ENCODE results near the gene ZDHHC20. TPM values are rescaled to one million over a fixed set of nuclear protein-coding genes. Genes with fewer than 3 reads are reported as not detected.

The ZDHHC20 gene
- polyA plus RNA-seq, 1 of the 3 experiments (the other 2 are of a cell fraction), result 8.7 TPM

DNA sequence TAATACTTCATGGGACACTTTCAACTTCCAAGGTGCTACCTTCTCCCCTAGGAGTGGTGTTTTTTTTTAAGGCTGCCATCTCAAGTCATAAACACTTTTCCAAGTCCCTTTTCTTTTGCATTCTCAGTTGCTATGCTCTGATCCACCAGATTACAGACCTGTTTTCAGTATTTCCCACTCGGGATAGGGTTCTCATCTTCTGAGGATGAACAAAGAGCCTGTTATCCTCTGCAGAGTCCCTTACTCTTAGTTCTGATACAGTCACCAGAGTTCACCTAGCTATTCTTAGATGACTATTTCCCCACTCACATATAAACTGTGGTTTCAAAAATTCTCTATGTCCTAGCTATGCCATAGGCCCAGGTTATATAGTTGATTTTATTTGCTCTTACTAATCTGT lies 15.9 kb downstream of the ZDHHC20 start:
- Histone ChIP-seq H3K27me3 (ENCODE audit: insufficient read depth) (no peaks in the 10 kb centered on the region), H3K9ac (no peak overlapping the region), H3K9me2 (no peaks in the 10 kb centered on the region), H3F3A (replicated peaks; ENCODE audit: insufficient read depth) (no peaks in the 10 kb centered on the region), H2AFZ (ENCODE audit: low read depth) (no peak overlapping the region), H3K4me3 (ENCODE audit: low read depth in 2 of 2, low read length in 1 of 2) (no peak overlapping the region), H3K9me3 (no peaks in the 10 kb centered on the region), H3K4me1 (ENCODE audit: control insufficient read depth in 1 of 2, insufficient read depth in 2 of 2, low read depth in 1 of 2, low read length in 1 of 2) (no peaks in the 10 kb centered on the region), H3K27ac (ENCODE audit: low read depth in 2 of 2, low read length in 1 of 2) (no peak overlapping the region), H4K20me1 (ENCODE audit: insufficient read depth) (peaks cover 3% of the 10 kb centered on the region; the same call in 1 of the 2 replicates), H3K79me2 (ENCODE audit: insufficient read depth) (peaks cover 75% of the 10 kb centered on the region), H3K4me2 (no peak overlapping the region), H3K36me3 (replicated peaks in 1 of 2; ENCODE audit: control insufficient read depth in 1 of 2, insufficient read depth in 2 of 2, low read length in 1 of 2) (no peaks in the 10 kb centered on the region)
- POLR2A ChIA-PET, result no interaction called here
- WGBS (ENCODE audit: low lambda C conversion rate), result 100% methylated on average over 1 of the region's 1 CpG
- DNase-seq, result no peak
- CTCF ChIA-PET, result interaction anchor here (0.5 kb wide), 1 partner anchor 606 kb away, joined by 3 read pairs; no protein-coding TSS in a partner anchor
- TF ChIP-seq EP300 (IDR thresholded peaks at IDR 0.05; ENCODE audit: borderline replicate concordance in 1 of 2, low read depth in 1 of 2, low read length in 1 of 2), result no peak
- TF ChIP-seq JUND (IDR thresholded peaks at IDR 0.05), result no peak
- TF ChIP-seq, protein P1, sequence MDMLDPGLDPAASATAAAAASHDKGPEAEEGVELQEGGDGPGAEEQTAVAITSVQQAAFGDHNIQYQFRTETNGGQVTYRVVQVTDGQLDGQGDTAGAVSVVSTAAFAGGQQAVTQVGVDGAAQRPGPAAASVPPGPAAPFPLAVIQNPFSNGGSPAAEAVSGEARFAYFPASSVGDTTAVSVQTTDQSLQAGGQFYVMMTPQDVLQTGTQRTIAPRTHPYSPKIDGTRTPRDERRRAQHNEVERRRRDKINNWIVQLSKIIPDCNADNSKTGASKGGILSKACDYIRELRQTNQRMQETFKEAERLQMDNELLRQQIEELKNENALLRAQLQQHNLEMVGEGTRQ (IDR thresholded peaks at IDR 0.05; ENCODE audit: borderline replicate concordance, low read depth, low read length), result no peak

DNA sequence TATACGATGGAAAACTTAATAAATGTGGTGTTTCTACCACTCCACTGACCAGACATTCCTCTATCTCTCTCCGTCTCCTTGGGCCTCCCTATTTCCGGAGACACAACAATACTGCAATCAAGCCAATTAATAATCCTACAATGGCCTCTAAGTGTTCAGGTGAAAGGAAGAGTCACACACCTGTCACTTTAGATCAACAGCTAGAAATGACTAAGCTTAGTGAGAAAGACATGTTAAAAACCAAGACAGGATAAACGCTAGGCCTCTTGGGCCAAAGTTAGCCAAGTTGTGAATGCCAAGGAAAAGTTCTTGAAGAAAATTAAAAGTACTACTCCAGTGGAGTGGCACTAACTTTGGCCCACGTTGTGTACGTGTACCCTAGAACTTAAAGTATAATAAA lies 22.5 kb downstream of the ZDHHC20 start:
- Histone ChIP-seq H3K4me1 (ENCODE audit: control insufficient read depth in 1 of 2, insufficient read depth in 2 of 2, low read depth in 1 of 2, low read length in 1 of 2) (no peaks in the 10 kb centered on the region), H3K79me2 (ENCODE audit: insufficient read depth) (peaks cover 77% of the 10 kb centered on the region), H4K20me1 (ENCODE audit: insufficient read depth) (no peaks in the 10 kb centered on the region), H3K9ac (no peak overlapping the region), H3F3A (replicated peaks; ENCODE audit: insufficient read depth) (no peaks in the 10 kb centered on the region), H3K4me2 (no peak overlapping the region), H3K36me3 (replicated peaks in 1 of 2; ENCODE audit: control insufficient read depth in 1 of 2, insufficient read depth in 2 of 2, low read length in 1 of 2) (no peaks in the 10 kb centered on the region), H3K4me3 (ENCODE audit: low read depth in 2 of 2, low read length in 1 of 2) (no peak overlapping the region), H3K27ac (ENCODE audit: low read depth in 2 of 2, low read length in 1 of 2) (no peak overlapping the region), H2AFZ (ENCODE audit: low read depth) (no peak overlapping the region), H3K9me3 (no peaks in the 10 kb centered on the region), H3K9me2 (no peaks in the 10 kb centered on the region), H3K27me3 (ENCODE audit: insufficient read depth) (no peaks in the 10 kb centered on the region)
- WGBS (ENCODE audit: low lambda C conversion rate), result 92% methylated on average over 6 of the region's 6 CpGs
- no peak for DNase-seq
- TF ChIP-seq, protein P1 (IDR thresholded peaks at IDR 0.05; ENCODE audit: borderline replicate concordance, low read depth, low read length), result no peak
- TF ChIP-seq NRF1 (IDR thresholded peaks at IDR 0.05; ENCODE audit: low read depth, low read length) (no peak), POLR2AphosphoS5 (IDR thresholded peaks at IDR 0.05; ENCODE audit: low read depth, low read length) (no peak), SIN3A (IDR thresholded peaks at IDR 0.05; ENCODE audit: borderline replicate concordance, low read depth, low read length) (no peak), FOXM1 (IDR thresholded peaks at IDR 0.05; ENCODE audit: low read depth) (no peak), MXI1 (IDR thresholded peaks at IDR 0.05; ENCODE audit: low read depth, low read length) (no peak), TAF1 (IDR thresholded peaks at IDR 0.05; ENCODE audit: borderline replicate concordance, low read depth, low read length) (no peak), YY1 (IDR thresholded peaks at IDR 0.05; ENCODE audit: low read depth) (no peak), GATA2 (CRISPR knock-in tag; IDR thresholded peaks at IDR 0.05) (no peak), MEF2A (IDR thresholded peaks at IDR 0.05; ENCODE audit: borderline replicate concordance, low read depth) (no peak), GABPA (IDR thresholded peaks at IDR 0.05; ENCODE audit: low read depth) (no peak), RXRA (IDR thresholded peaks at IDR 0.05; ENCODE audit: borderline replicate concordance, low read depth) (no peak), EP300 (IDR thresholded peaks at IDR 0.05; ENCODE audit: borderline replicate concordance in 1 of 2, low read depth in 1 of 2, low read length in 1 of 2) (no peak), SMC3 (IDR thresholded peaks at IDR 0.05; ENCODE audit: low read depth, low read length) (no peak)
- TF ChIP-seq, protein P2, sequence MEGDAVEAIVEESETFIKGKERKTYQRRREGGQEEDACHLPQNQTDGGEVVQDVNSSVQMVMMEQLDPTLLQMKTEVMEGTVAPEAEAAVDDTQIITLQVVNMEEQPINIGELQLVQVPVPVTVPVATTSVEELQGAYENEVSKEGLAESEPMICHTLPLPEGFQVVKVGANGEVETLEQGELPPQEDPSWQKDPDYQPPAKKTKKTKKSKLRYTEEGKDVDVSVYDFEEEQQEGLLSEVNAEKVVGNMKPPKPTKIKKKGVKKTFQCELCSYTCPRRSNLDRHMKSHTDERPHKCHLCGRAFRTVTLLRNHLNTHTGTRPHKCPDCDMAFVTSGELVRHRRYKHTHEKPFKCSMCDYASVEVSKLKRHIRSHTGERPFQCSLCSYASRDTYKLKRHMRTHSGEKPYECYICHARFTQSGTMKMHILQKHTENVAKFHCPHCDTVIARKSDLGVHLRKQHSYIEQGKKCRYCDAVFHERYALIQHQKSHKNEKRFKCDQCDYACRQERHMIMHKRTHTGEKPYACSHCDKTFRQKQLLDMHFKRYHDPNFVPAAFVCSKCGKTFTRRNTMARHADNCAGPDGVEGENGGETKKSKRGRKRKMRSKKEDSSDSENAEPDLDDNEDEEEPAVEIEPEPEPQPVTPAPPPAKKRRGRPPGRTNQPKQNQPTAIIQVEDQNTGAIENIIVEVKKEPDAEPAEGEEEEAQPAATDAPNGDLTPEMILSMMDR (IDR thresholded peaks at IDR 0.05), result no peak
- POLR2A ChIA-PET, result no interaction called here
- CTCF ChIA-PET, result no interaction called here
